KMS-11 (cell line): ENCODE results near the gene MAU2.
A peak's percentile ranks its signal among the peaks of the same experiment; 100 is the strongest.

Experiments used
- H2AFZ ChIP-seq: fragments of 200-600 bp; sonication (generic); 2 replicates; pipeline ENCODE4 v1.6.1; 2016; ENCODE audit warnings: antibody characterized with exemption, mixed run types, low read depth
- H3K27ac ChIP-seq: fragments of 200-600 bp; sonication (generic); 2 replicates; pipeline ENCODE4 v1.6.1; 2016; ENCODE audit warnings: mild to moderate bottlenecking, mixed run types
- H3K27me3 ChIP-seq: fragments of 200-600 bp; sonication (generic); 2 replicates; pipeline ENCODE4 v1.6.1; 2017; ENCODE audit warnings: mild to moderate bottlenecking, low read depth, mixed run types, moderate library complexity; ENCODE audit not compliant: insufficient read depth
- H3K36me3 ChIP-seq: fragments of 200-600 bp; sonication (generic); 2 replicates; pipeline ENCODE4 v1.6.1; 2017; ENCODE audit warnings: mild to moderate bottlenecking, mixed run types; ENCODE audit not compliant: insufficient read depth
- H3K4me1 ChIP-seq: fragments of 200-600 bp; sonication (generic); 2 replicates; pipeline ENCODE4 v1.6.1; 2016; ENCODE audit warnings: mild to moderate bottlenecking, low read depth, mixed run types; ENCODE audit not compliant: poor library complexity, severe bottlenecking
- H3K4me2 ChIP-seq: fragments of 200-600 bp; sonication (generic); 2 replicates; pipeline ENCODE4 v1.7.0; 2016; ENCODE audit warnings: mild to moderate bottlenecking, mixed run types
- H3K4me3 ChIP-seq: fragments of 200-600 bp; sonication (generic); IDR thresholded peaks from 2 replicates; pipeline ENCODE4 v1.6.1; 2017; ENCODE audit warnings: low read depth, low read length, mixed read lengths; ENCODE audit not compliant: insufficient read depth
- H3K79me2 ChIP-seq: fragments of 200-600 bp; sonication (generic); 2 replicates; pipeline ENCODE4 v1.6.1; 2016; ENCODE audit warnings: low read depth, mixed run types; ENCODE audit not compliant: insufficient read depth
- H3K9ac ChIP-seq: fragments of 200-600 bp; sonication (generic); 2 replicates; pipeline ENCODE4 v1.6.1; 2016; ENCODE audit warnings: mild to moderate bottlenecking, mixed run types
- H4K20me1 ChIP-seq: fragments of 200-600 bp; sonication (generic); 2 replicates; pipeline ENCODE4 v1.6.1; 2016; ENCODE audit warnings: mild to moderate bottlenecking, mixed run types; ENCODE audit not compliant: insufficient read depth
- TF ChIP-seq, protein P1 (sequence below): fragments of 200-600 bp; sonication (generic); conservative IDR thresholded peaks from 2 replicates; pipeline ENCODE4 v1.6.1; 2017; ENCODE audit warnings: low read depth, mild to moderate bottlenecking, antibody characterized with exemption, low read length, moderate library complexity, mixed read lengths

Gene MAU2

DNA sequence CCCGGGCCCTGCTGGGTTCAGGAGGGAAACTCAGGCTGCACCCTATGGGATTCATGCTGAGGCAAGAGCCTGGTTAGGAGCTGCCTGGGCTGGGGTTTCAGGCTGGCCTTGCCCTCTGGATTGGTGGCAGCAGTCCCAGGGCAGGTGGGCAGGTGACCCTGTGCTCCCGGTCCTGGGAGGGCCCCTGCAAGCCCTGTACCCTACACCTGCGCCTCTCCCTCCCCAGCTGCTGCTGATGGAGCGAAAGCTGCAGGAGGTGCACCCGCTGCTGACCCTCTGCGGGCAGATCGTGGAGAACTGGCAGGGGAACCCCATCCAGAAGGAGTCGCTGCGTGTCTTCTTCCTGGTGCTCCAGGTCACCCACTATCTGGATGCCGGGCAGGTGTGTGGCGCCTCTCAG, 20.4 kb downstream of the MAU2 start:
- H3K36me3 ChIP-seq: no peaks in the 10 kb centered on the region
- no peaks in the 10 kb centered on the region for H3K79me2 ChIP-seq
- no peak overlapping the region for H3K4me3 ChIP-seq
- no peak overlapping the region for H3K4me2 ChIP-seq
- no peaks in the 10 kb centered on the region for H3K27me3 ChIP-seq
- no peaks in the 10 kb centered on the region for H3K4me1 ChIP-seq
- H3K27ac ChIP-seq: no peak overlapping the region
- TF ChIP-seq, protein P1, sequence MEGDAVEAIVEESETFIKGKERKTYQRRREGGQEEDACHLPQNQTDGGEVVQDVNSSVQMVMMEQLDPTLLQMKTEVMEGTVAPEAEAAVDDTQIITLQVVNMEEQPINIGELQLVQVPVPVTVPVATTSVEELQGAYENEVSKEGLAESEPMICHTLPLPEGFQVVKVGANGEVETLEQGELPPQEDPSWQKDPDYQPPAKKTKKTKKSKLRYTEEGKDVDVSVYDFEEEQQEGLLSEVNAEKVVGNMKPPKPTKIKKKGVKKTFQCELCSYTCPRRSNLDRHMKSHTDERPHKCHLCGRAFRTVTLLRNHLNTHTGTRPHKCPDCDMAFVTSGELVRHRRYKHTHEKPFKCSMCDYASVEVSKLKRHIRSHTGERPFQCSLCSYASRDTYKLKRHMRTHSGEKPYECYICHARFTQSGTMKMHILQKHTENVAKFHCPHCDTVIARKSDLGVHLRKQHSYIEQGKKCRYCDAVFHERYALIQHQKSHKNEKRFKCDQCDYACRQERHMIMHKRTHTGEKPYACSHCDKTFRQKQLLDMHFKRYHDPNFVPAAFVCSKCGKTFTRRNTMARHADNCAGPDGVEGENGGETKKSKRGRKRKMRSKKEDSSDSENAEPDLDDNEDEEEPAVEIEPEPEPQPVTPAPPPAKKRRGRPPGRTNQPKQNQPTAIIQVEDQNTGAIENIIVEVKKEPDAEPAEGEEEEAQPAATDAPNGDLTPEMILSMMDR: no peak
- H4K20me1 ChIP-seq: no peaks in the 10 kb centered on the region
- H2AFZ ChIP-seq: no peak overlapping the region
- no peak overlapping the region for H3K9ac ChIP-seq

DNA sequence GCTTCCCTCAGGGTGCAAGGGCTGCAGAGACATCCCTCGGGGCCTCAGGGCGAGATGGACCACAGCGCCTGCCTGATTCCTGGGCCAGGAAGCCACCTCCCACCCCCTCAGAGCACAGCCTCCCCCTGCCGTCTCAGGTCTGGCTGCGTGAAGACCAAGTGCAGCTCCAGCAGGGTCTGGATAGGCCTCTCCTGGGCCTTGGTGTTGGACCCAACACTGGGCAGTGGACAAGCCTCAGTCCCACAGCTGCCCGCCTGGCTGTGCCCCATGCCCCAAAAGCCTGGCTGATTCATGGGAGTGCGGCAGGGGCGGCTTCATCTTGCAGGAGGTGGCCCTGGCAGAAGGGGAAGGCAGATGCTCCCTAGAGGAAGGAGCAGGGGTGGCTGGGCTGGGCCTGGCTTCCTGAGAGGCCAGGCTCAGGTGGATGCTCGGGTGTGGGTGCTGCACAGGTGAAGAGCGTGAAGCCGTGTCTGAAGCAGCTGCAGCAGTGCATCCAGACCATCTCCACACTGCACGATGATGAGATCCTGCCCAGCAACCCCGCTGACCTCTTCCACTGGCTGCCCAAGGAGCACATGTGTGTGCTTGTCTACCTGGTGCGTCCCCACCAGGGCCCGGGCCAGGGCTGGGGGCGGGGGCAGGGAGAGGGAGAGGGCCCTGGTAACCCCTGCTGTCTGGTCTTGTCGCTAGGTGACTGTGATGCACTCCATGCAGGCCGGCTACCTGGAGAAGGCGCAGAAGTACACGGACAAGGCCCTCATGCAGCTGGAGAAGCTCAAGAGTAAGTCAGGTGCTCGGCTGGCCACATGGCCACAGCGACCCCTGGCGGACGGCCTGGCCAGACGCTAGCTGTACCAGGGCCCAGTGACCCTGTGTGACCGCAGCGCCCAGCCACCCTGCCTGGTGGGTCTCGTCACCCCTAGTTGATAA, 21.7 kb downstream of the MAU2 start:
- Histone ChIP-seq H4K20me1 (no peaks in the 10 kb centered on the region), H3K36me3 (no peaks in the 10 kb centered on the region), H3K27me3 (no peaks in the 10 kb centered on the region), H3K27ac (no peak overlapping the region), H3K4me2 (no peak overlapping the region), H3K4me1 (no peaks in the 10 kb centered on the region), H3K9ac (no peak overlapping the region), H3K4me3 (no peak overlapping the region), H3K79me2 (no peaks in the 10 kb centered on the region), H2AFZ (no peak overlapping the region)
- TF ChIP-seq, protein P1: no peak

DNA sequence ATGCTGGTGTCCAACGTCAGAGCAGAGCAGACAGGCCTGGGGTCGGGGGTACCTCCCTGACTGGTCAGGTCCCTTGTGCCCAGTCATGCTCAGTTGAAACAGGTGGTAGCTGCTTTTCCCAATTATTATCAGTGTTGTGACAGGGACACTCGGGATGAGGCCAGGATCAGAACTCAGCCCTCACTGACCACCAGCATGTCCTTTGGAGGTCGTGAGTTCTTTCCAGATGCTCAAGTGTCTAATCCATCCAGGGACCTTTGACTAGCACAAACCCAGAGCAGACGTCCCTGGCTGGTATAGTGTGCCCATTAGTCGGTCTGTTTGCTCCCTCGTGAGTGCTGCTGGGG, 22.4 kb downstream of the MAU2 start:
- Histone ChIP-seq H3K9ac (no peak overlapping the region), H3K36me3 (no peaks in the 10 kb centered on the region), H3K4me1 (no peaks in the 10 kb centered on the region), H3K27me3 (no peaks in the 10 kb centered on the region), H3K4me3 (no peak overlapping the region), H3K79me2 (no peaks in the 10 kb centered on the region), H4K20me1 (no peaks in the 10 kb centered on the region), H2AFZ (no peak overlapping the region), H3K27ac (no peak overlapping the region), H3K4me2 (no peak overlapping the region)
- TF ChIP-seq, protein P1: peak; percentile 38; the same call in 1 of the 2 replicates

DNA sequence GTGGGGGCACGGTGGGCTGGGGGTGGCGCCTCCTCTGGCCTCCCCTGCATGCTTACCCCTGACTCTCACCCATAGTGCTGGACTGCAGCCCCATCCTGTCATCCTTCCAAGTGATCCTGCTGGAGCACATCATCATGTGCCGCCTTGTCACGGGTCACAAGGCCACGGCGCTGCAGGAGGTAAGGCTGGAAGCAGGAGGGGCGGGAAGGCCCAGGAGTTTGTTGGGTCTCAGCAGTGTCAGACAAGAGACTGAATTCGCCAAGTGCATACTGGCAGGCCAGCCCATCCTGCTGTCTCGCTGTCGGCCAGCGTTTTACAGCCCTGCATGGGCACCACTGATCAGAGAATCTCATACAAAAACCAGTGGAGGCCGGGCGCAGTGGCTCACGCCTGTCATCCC, 23.1 kb downstream of the MAU2 start:
- no peaks in the 10 kb centered on the region for H4K20me1 ChIP-seq
- no peaks in the 10 kb centered on the region for H3K4me1 ChIP-seq
- no peak overlapping the region for H2AFZ ChIP-seq
- H3K27me3 ChIP-seq: no peaks in the 10 kb centered on the region
- H3K4me2 ChIP-seq: no peak overlapping the region
- no peak overlapping the region for H3K4me3 ChIP-seq
- H3K36me3 ChIP-seq: no peaks in the 10 kb centered on the region
- H3K79me2 ChIP-seq: no peaks in the 10 kb centered on the region
- H3K27ac ChIP-seq: no peak overlapping the region
- TF ChIP-seq, protein P1: no peak
- H3K9ac ChIP-seq: no peak overlapping the region
